Thyroid gland (tissue), 4 donors: Measurements from ENCODE around the gene IRF9. TPM values are rescaled to one million over a fixed set of nuclear protein-coding genes. Genes with fewer than 3 reads are reported as not detected.

Experiments
- DNase-seq, 2 donors: peaks; one replicate each; pipeline ENCODE4 v3.0.0-alpha.2; 2019
- H3K27ac ChIP-seq, 3 donors: fragments of 200-600 bp; sonication (generic); 1 replicate in 2 of 3; 2 replicates in 1 of 3; pipeline ENCODE4 v1.5.1; 2016 to 2019; ENCODE audit warnings: mild to moderate bottlenecking in 1 of 3, moderate library complexity in 1 of 3
- H3K27me3 ChIP-seq: fragments of 200-600 bp; sonication (generic); one replicate; pipeline ENCODE4 v1.5.1; 2019
- H3K36me3 ChIP-seq, 2 donors: fragments of 200-600 bp; sonication (generic); one replicate each; pipeline ENCODE4 v1.5.1; 2016 to 2019
- H3K4me1 ChIP-seq, 2 donors: fragments of 200-600 bp; sonication (generic); one replicate each; pipeline ENCODE4 v1.5.1; 2017 to 2019
- H3K4me3 ChIP-seq, 3 donors: fragments of 200-600 bp; sonication (generic); replicated peaks in 1 of 3; 1 replicate in 2 of 3; 2 replicates in 1 of 3; pipeline ENCODE4 v1.5.1; 2016; ENCODE audit warnings: mild to moderate bottlenecking in 1 of 3
- H3K9me3 ChIP-seq: fragments of 200-600 bp; sonication (generic); one replicate; pipeline ENCODE4 v1.5.1; 2017
- POLR2A ChIP-seq, 2 donors: fragments of 450-650 bp; IDR thresholded peaks; one replicate each; pipeline ENCODE4 v1.6.1; 2017; ENCODE audit warnings: antibody characterized with exemption in 2 of 2, mild to moderate bottlenecking in 2 of 2, moderate library complexity in 1 of 2
- WGBS, 2 donors: methylation state at CpG; one replicate each; pipeline ENCODE4 v1.1.5; 2017; 5-methylcytosine and 5-hydroxymethylcytosine counted together
- intact Hi-C: fragments of 100-400 bp; cut with DNase I; formaldehyde crosslinking; loops from one replicate; pipeline ENCODE4 v1.15.1; 2023
- total RNA-seq, 4 donors: library from RNA; depleted of rRNA; stranded (reverse); fragments of >200 nt; gene quantifications; one replicate each; pipeline ENCODE4 v1.2.3, GENCODE V29; 2016
- TF ChIP-seq, protein P1 (sequence below), 6 experiments: fragments of 200-600 bp in 3 of 6; fragments of 450-650 bp in 3 of 6; sonication (generic) in 3 of 6; IDR thresholded peaks; one replicate each; pipeline ENCODE4 v1.5.1; 2016 to 2019; ENCODE audit warnings: antibody characterized with exemption in 6 of 6, mild to moderate bottlenecking in 2 of 6, inconsistent platforms in 1 of 6, moderate library complexity in 1 of 6

Gene IRF9
- total RNA-seq, 4 donors from 2014 or later, result 55.1 to 92.3 (median 70.0) TPM

DNA sequence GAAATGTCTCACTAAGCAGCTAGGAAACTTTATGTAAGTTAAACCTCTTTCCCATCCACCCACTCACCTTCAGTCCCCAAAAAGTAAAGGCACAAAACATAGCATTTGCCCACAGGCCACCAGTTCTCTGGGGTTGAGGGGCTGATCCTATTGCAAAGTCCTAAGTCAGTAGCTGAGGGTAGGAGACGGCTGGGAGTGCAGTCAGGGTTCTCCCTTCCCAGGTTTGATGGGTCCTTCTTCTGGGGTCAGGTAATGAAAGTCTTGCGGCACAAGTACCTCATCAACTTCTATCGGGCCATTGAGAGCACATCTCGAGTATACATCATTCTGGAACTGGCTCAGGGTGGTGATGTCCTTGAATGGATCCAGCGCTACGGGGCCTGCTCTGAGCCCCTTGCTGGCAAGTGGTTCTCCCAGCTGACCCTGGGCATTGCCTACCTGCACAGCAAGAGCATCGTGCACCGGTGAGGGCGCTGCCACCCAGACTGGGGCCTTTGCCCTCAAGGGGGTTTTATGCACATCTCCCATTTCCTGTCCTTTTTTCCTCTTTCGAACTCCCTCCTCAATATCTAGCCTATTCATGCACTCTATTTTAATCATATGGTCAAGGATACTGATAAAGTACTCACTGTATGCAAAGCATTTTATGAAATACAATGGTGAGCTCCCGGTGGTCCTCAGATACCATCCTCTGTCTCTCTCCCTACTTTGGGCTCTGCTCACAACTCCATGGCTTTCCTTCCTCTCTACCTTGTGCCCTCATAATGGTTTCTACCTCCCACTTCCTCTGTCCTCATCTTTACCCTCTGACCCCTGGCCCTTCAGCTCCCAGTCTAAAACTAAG is 45.4 kb downstream of the IRF9 start:
- intact Hi-C loops, result no loop called here
- no peak overlapping the region for H3K27ac ChIP-seq
- H3K27me3 ChIP-seq, result no peaks in the 10 kb centered on the region
- H3K4me3 ChIP-seq, result no peak overlapping the region
- no peaks in the 10 kb centered on the region for H3K9me3 ChIP-seq
- peaks cover 22 to 31% of the 10 kb centered on the region in 2 donors for H3K36me3 ChIP-seq
- TF ChIP-seq, protein P1, sequence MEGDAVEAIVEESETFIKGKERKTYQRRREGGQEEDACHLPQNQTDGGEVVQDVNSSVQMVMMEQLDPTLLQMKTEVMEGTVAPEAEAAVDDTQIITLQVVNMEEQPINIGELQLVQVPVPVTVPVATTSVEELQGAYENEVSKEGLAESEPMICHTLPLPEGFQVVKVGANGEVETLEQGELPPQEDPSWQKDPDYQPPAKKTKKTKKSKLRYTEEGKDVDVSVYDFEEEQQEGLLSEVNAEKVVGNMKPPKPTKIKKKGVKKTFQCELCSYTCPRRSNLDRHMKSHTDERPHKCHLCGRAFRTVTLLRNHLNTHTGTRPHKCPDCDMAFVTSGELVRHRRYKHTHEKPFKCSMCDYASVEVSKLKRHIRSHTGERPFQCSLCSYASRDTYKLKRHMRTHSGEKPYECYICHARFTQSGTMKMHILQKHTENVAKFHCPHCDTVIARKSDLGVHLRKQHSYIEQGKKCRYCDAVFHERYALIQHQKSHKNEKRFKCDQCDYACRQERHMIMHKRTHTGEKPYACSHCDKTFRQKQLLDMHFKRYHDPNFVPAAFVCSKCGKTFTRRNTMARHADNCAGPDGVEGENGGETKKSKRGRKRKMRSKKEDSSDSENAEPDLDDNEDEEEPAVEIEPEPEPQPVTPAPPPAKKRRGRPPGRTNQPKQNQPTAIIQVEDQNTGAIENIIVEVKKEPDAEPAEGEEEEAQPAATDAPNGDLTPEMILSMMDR (IDR thresholded peaks at IDR 0.05), result no peak
- no peak for TF ChIP-seq POLR2A (IDR thresholded peaks at IDR 0.05)
- H3K4me1 ChIP-seq, result no peaks in the 10 kb centered on the region
- 96 to 98% methylated on average over 7 to 11 of the region's 11 CpGs for WGBS, 2 donors
- DNase-seq, result no peak

DNA sequence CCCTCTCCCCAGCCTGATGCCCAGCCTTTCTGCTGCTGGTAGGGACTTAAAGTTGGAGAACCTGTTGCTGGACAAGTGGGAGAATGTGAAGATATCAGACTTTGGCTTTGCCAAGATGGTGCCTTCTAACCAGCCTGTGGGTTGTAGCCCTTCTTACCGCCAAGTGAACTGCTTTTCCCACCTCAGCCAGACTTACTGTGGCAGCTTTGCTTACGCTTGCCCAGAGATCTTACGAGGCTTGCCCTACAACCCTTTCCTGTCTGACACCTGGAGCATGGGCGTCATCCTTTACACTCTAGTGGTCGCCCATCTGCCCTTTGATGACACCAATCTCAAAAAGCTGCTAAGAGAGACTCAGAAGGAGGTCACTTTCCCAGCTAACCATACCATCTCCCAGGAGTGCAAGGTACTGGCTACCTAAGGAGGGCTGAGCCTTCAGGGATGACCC is 46.1 kb downstream of the IRF9 start:
- Histone ChIP-seq H3K27ac (no peak overlapping the region), H3K36me3 (peaks cover 22 to 31% of the 10 kb centered on the region in 2 donors), H3K27me3 (no peaks in the 10 kb centered on the region), H3K9me3 (no peaks in the 10 kb centered on the region), H3K4me3 (no peak overlapping the region), H3K4me1 (peaks cover 0 to 3% of the 10 kb centered on the region in 2 donors)
- intact Hi-C loops, result no loop called here
- TF ChIP-seq POLR2A (IDR thresholded peaks at IDR 0.05), result no peak
- TF ChIP-seq, protein P1 (IDR thresholded peaks at IDR 0.05), result no peak
- WGBS, 2 donors, result 87 to 99% methylated on average over 5 of the region's 5 CpGs
- no peak for DNase-seq

DNA sequence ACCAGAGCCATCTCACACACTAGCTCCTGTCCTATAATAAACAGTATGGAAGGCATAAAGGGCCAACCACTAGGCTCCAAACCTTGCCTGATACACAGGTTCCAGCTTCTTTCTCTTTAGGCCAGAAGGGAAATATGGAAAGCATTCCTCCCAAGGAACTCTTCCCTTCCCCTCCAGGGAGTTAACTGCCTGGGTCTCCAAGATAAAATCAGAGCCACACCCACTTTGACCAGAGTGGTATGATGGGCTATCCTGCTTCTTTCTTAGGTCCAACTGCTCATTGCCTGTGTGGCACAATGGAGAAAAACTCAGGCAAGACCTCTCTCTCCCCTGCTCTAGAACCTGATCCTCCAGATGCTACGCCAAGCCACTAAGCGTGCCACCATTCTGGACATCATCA is 46.6 kb downstream of the IRF9 start:
- WGBS, 2 donors, result 83 to 100% methylated on average over 1 to 2 of the region's 2 CpGs
- intact Hi-C loops, result no loop called here
- DNase-seq, result no peak

DNA sequence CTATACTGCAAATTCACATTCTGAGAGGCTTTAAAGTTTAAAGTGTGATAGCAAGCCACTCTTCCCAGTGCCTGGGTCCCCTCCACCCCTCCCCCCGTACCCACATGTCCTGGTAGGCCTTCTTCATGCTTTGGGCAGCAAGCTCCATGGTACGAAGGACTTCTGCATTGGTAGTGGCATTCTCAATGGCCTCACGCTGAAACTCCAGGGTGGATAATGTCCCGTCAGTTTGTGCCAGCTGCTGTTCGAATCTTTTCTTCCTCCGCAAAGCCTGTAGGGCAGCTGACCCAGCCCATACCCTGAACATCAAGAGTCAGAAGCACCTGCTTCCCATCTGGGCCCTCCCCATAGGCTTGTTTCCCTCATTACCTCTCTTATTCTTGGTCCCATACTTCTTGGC is 50.2 kb downstream of the IRF9 start:
- TF ChIP-seq, protein P1 (IDR thresholded peaks at IDR 0.05), result no peak
- TF ChIP-seq POLR2A (IDR thresholded peaks at IDR 0.05), result no peak
- intact Hi-C loops, result no loop called here
- peaks cover 13 to 31% of the 10 kb centered on the region in 2 donors for H3K36me3 ChIP-seq

More for the DNA sequence above, 46.6 kb downstream of the IRF9 start:
- Histone ChIP-seq H3K27me3 (no peaks in the 10 kb centered on the region), H3K4me3 (no peak overlapping the region), H3K9me3 (no peaks in the 10 kb centered on the region), H3K36me3 (peaks cover 22 to 31% of the 10 kb centered on the region in 2 donors), H3K4me1 (peaks cover 0 to 6% of the 10 kb centered on the region in 2 donors), H3K27ac (no peak overlapping the region)
- TF ChIP-seq POLR2A (IDR thresholded peaks at IDR 0.05), result no peak

DNA sequence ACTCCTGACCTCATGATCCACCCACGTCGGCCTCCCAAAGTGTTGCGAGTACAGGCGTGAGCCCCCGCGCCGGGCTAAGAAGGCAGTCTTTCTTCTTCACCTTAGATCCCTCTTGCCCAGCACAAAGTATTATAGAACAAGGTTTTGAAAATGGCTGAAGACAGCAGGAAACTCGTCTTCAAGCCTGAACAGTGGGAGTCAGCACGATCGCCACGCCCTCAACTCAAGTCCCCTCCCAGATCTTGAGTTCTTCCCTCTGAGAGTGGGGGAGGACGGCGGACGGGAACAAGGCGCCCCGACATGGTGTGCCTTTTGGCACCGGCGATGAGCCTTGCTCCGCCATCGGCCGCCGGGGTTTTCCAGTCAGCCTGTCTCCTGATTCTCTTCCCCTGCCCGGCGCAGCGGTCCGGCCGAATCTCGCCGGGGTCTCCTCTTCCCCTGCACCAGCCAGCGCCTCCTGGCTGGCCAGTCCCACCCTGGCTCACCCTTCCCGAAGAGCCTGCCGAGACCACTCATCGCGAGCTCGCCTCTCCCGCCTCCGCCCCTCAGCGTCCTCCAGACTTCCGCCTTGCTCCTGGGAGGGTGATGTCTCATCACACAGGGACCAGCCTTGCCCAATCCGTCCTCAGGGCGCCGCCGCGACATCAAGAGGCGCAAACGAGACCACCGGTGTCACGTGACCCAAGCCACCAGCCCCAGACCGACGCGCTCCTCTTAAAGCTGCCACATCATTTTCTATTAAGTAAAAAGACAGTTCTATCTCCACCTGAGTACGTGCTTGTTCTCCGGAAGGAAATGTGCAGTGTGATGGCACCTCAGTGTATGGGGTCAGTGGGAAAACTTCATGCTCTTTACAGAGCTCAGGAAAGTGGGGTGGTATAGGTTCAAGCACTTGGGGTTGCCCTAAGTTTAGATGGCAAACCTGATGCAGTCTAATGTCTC is 52.1 kb downstream of the IRF9 start, which contains the start of gene CHMP4A:
TSS of gene CHMP4A (minus strand) at position 565 of the 942 bp plus-strand sequence. CDS start at position 516, 49 bp downstream.
- H3K36me3 ChIP-seq, result peaks cover 13 to 16% of the 10 kb centered on the region in 2 donors
- peak; percentile 98 to 99 for DNase-seq
- H3K27ac ChIP-seq, result peak within 1 kb of the TSS; percentile 77 to 97 (median 96)
- peaks cover 0 to 28% of the 10 kb centered on the region in 2 donors for H3K4me1 ChIP-seq
- peak; percentile 65 to 91 for TF ChIP-seq POLR2A (IDR thresholded peaks at IDR 0.05)
- TF ChIP-seq, protein P1 (IDR thresholded peaks at IDR 0.05), result peak in 2 of 6 experiments; percentile 21 to 32
- 1% methylated on average over 40 to 50 of the region's 53 CpGs for WGBS, 2 donors
- no peaks in the 10 kb centered on the region for H3K9me3 ChIP-seq
- intact Hi-C loops, result no loop called here
- H3K27me3 ChIP-seq, result no peaks in the 10 kb centered on the region
- H3K4me3 ChIP-seq, result peak within 1 kb of the TSS; percentile 4 to 56 (median 54)

More for the DNA sequence above, 50.2 kb downstream of the IRF9 start:
- no peaks in the 10 kb centered on the region for H3K9me3 ChIP-seq
- no peak for DNase-seq
- no peak overlapping the region for H3K4me3 ChIP-seq
- no peaks in the 10 kb centered on the region for H3K27me3 ChIP-seq
- no peak overlapping the region for H3K27ac ChIP-seq
- peaks cover 0 to 28% of the 10 kb centered on the region in 2 donors for H3K4me1 ChIP-seq
- 92 to 96% methylated on average over 6 of the region's 6 CpGs for WGBS, 2 donors
